H9 (cell line): ENCODE measurements around the gene ZMAT3. TPM values are rescaled to one million over a fixed set of nuclear protein-coding genes. Genes with fewer than 3 reads are reported as not detected.

Source experiments
- DNase-seq: peaks from one replicate; pipeline ENCODE4 v3.0.0-alpha.2; 2017
- H2AFZ ChIP-seq: one replicate; pipeline ENCODE4 v1.6.1; 2013; ENCODE audit warnings: mild to moderate bottlenecking, low read length, control low read depth, moderate library complexity
- H2AK5ac ChIP-seq: 2 replicates; pipeline ENCODE4 v1.6.1; 2013; ENCODE audit warnings: low read length, control low read depth, mixed read lengths; ENCODE audit not compliant: insufficient read length
- H2BK120ac ChIP-seq: one replicate; pipeline ENCODE4 v1.6.1; 2013; ENCODE audit warnings: low read depth, mild to moderate bottlenecking, low read length, control low read depth, inconsistent platforms; ENCODE audit not compliant: poor library complexity, severe bottlenecking
- H2BK12ac ChIP-seq: 2 replicates; pipeline ENCODE4 v1.6.1; 2013; ENCODE audit warnings: low read length, control low read depth, mixed read lengths, low read depth; ENCODE audit not compliant: insufficient read length
- H2BK15ac ChIP-seq: 2 replicates; pipeline ENCODE4 v1.6.1; 2013; ENCODE audit warnings: low read depth, low read length, control low read depth
- H2BK20ac ChIP-seq: one replicate; pipeline ENCODE4 v1.6.1; 2013; ENCODE audit warnings: low read depth, mild to moderate bottlenecking, low read length, control low read depth, inconsistent platforms; ENCODE audit not compliant: poor library complexity, severe bottlenecking
- H2BK5ac ChIP-seq: 2 replicates; pipeline ENCODE4 v1.6.1; 2013; ENCODE audit warnings: low read length, control low read depth, mixed read lengths; ENCODE audit not compliant: insufficient read length
- H3K14ac ChIP-seq: 2 replicates; pipeline ENCODE4 v1.6.1; 2013; ENCODE audit warnings: low read length, control low read depth; ENCODE audit not compliant: insufficient read depth
- H3K18ac ChIP-seq: 2 replicates; pipeline ENCODE4 v1.6.1; 2013; ENCODE audit warnings: low read depth, mild to moderate bottlenecking, mixed read lengths, low read length, control low read depth; ENCODE audit not compliant: insufficient read length
- H3K23ac ChIP-seq: 2 replicates; pipeline ENCODE4 v1.6.1; 2013; ENCODE audit warnings: low read length, control low read depth, mixed read lengths, low read depth; ENCODE audit not compliant: insufficient read length
- H3K23me2 ChIP-seq: 2 replicates; pipeline ENCODE4 v1.6.1; 2013; ENCODE audit warnings: low read depth, mild to moderate bottlenecking, mixed read lengths, low read length, control low read depth; ENCODE audit not compliant: insufficient read length, poor library complexity, severe bottlenecking
- H3K27ac ChIP-seq: 2 replicates; pipeline ENCODE4 v1.5.1; 2013; ENCODE audit warnings: low read length, control low read depth, mixed read lengths, low read depth; ENCODE audit not compliant: insufficient read length
- H3K27me3 ChIP-seq: 2 replicates; pipeline ENCODE4 v1.6.1; 2013; ENCODE audit warnings: low read length, control low read depth, inconsistent platforms; ENCODE audit not compliant: insufficient read depth
- H3K4ac ChIP-seq: 2 replicates; pipeline ENCODE4 v1.6.1; 2013; ENCODE audit warnings: low read depth, mild to moderate bottlenecking, control low read depth, inconsistent platforms, low read length, moderate library complexity
- H3K4me1 ChIP-seq: 2 replicates; pipeline ENCODE4 v1.6.1; 2013; ENCODE audit warnings: low read length, control low read depth, inconsistent platforms; ENCODE audit not compliant: insufficient read depth
- H3K4me2 ChIP-seq: 2 replicates; pipeline ENCODE4 v1.6.1; 2013; ENCODE audit warnings: low read length, control low read depth, mixed read lengths; ENCODE audit not compliant: insufficient read length, insufficient read depth
- H3K56ac ChIP-seq: 2 replicates; pipeline ENCODE4 v1.6.1; 2013; ENCODE audit warnings: low read depth, mild to moderate bottlenecking, mixed read lengths, low read length, control low read depth; ENCODE audit not compliant: insufficient read length
- H3K79me1 ChIP-seq: 2 replicates; pipeline ENCODE4 v1.6.1; 2013; ENCODE audit warnings: low read depth, mild to moderate bottlenecking, moderate library complexity, low read length, control low read depth, inconsistent platforms; ENCODE audit not compliant: insufficient read depth, poor library complexity, severe bottlenecking
- H3K79me2 ChIP-seq: 2 replicates; pipeline ENCODE4 v1.6.1; 2013; ENCODE audit warnings: low read length, control low read depth, inconsistent platforms; ENCODE audit not compliant: insufficient read depth
- H3K9ac ChIP-seq: 2 replicates; pipeline ENCODE4 v1.6.1; 2013; ENCODE audit warnings: low read length, control low read depth, mixed read lengths; ENCODE audit not compliant: insufficient read length; ENCODE audit errors: extremely low read depth
- H3K9me3 ChIP-seq: one replicate; pipeline ENCODE4 v1.6.1; 2013; ENCODE audit warnings: low read depth, low read length, inconsistent platforms; ENCODE audit not compliant: control insufficient read depth
- H3T11ph ChIP-seq: one replicate; pipeline ENCODE4 v1.6.1; 2013; ENCODE audit warnings: mild to moderate bottlenecking, low read length, control low read depth, inconsistent platforms
- H4K20me1 ChIP-seq: one replicate; pipeline ENCODE4 v1.6.1; 2013; ENCODE audit not compliant: control insufficient read depth, insufficient read length, insufficient read depth
- H4K5ac ChIP-seq: 2 replicates; pipeline ENCODE4 v1.6.1; 2013; ENCODE audit warnings: low read depth, mild to moderate bottlenecking, mixed read lengths, low read length, control low read depth; ENCODE audit not compliant: insufficient read length
- H4K8ac ChIP-seq: replicated peaks from 2 replicates; pipeline ENCODE4 v1.6.1; 2013; ENCODE audit warnings: low read length, control low read depth, mixed read lengths, low read depth; ENCODE audit not compliant: insufficient read length
- H4K91ac ChIP-seq: 2 replicates; pipeline ENCODE4 v1.6.1; 2013; ENCODE audit warnings: low read depth, mild to moderate bottlenecking, moderate library complexity, mixed read lengths, low read length, control low read depth; ENCODE audit not compliant: insufficient read length
- H3K27ac Mint-ChIP-seq, 3 experiments: 2 replicates in 2 of 3; 3 replicates in 1 of 3; pipeline ENCODE4 v1.8.0; 2020 to 2021; ENCODE audit warnings: mixed read lengths in 3 of 3, mild to moderate bottlenecking in 1 of 3, moderate library complexity in 1 of 3
- H3K27me3 Mint-ChIP-seq: 2 replicates; pipeline ENCODE4 v1.8.0; 2021; ENCODE audit warnings: low read depth, mild to moderate bottlenecking, moderate library complexity, mixed read lengths
- H3K36me3 Mint-ChIP-seq, 3 experiments: 2 replicates in 2 of 3; 3 replicates in 1 of 3; pipeline ENCODE4 v1.8.0; 2020 to 2021; ENCODE audit warnings: low read depth in 3 of 3, mixed read lengths in 3 of 3; ENCODE audit not compliant: insufficient read depth in 1 of 3
- H3K4me1 Mint-ChIP-seq, 2 experiments: 2 replicates each; pipeline ENCODE4 v1.8.0; 2020; ENCODE audit warnings: mixed read lengths in 2 of 2
- H3K4me3 Mint-ChIP-seq, 2 experiments: 2 replicates in 1 of 2; 3 replicates in 1 of 2; pipeline ENCODE4 v1.8.0; 2020 to 2021; ENCODE audit warnings: mild to moderate bottlenecking in 2 of 2, mixed read lengths in 2 of 2, moderate library complexity in 1 of 2
- H3K9me3 Mint-ChIP-seq, 2 experiments: 2 replicates in 1 of 2; 3 replicates in 1 of 2; pipeline ENCODE4 v1.8.0; 2020; ENCODE audit warnings: mild to moderate bottlenecking in 2 of 2, mixed read lengths in 2 of 2, moderate library complexity in 1 of 2
- CTCF ChIP-seq: fragments of 200-600 bp; sonication (generic); conservative IDR thresholded peaks from 3 replicates; pipeline ENCODE4 v1.8.0; 2021; ENCODE audit warnings: antibody characterized with exemption, mild to moderate bottlenecking
- WGBS: extraction: QIAGEN DNeasy Blood & Tissue Kit; methylation state at CpG from one replicate; pipeline ENCODE4 v1.1.7; 2013; ENCODE audit warnings: missing lambda C conversion rate, low lambda C conversion rate, mixed read lengths; ENCODE audit not compliant: insufficient read length; ENCODE audit errors: extremely low coverage; 5-methylcytosine and 5-hydroxymethylcytosine counted together
- total RNA-seq: library from RNA; stranded (reverse); gene quantifications from 2 replicates; pipeline ENCODE4 v1.2.1, GENCODE V29; 2021

Gene ZMAT3
- total RNA-seq, 1 experiment from 2014 or later: 9.4 TPM

- no peaks in the 10 kb centered on the region for H3K9me3 ChIP-seq
- H3K27me3 Mint-ChIP-seq: no peaks in the 10 kb centered on the region
- H2AFZ ChIP-seq: no peak overlapping the region
- H3K14ac ChIP-seq: no peak overlapping the region
- no peaks in the 10 kb centered on the region for H4K20me1 ChIP-seq
- no peaks in the 10 kb centered on the region for H3K79me2 ChIP-seq
- no peak overlapping the region for H2BK5ac ChIP-seq
- no peak overlapping the region for H4K8ac ChIP-seq
- H3K4me3 Mint-ChIP-seq: no peak overlapping the region
- no peak overlapping the region for H3K4me2 ChIP-seq
- no peak overlapping the region for H3K56ac ChIP-seq
- no peak overlapping the region for H3K9ac ChIP-seq
- H4K91ac ChIP-seq: no peak overlapping the region
- no peaks in the 10 kb centered on the region for H3K27me3 ChIP-seq
- no peak overlapping the region for H3K23ac ChIP-seq
- TF ChIP-seq CTCF: no peak
- peaks cover 15 to 16% of the 10 kb centered on the region in 2 experiments for H3K9me3 Mint-ChIP-seq
- no peaks in the 10 kb centered on the region for H3K79me1 ChIP-seq
- H3K36me3 Mint-ChIP-seq: peaks cover 5 to 28% (median 10%) of the 10 kb centered on the region in 3 experiments; a peak in 6 of 7 replicates
- no peak overlapping the region for H2BK20ac ChIP-seq
- no peak overlapping the region for H2BK12ac ChIP-seq
- no peak overlapping the region for H2BK15ac ChIP-seq
- H3K27ac ChIP-seq: no peak overlapping the region
- H2AK5ac ChIP-seq: no peak overlapping the region
- peaks cover 7 to 9% of the 10 kb centered on the region in 2 experiments for H3K4me1 Mint-ChIP-seq
- no peak overlapping the region for H3K4ac ChIP-seq
- no peak overlapping the region for H4K5ac ChIP-seq
- DNase-seq: no peak
- no peak overlapping the region for H3K27ac Mint-ChIP-seq
- H3K4me1 ChIP-seq: no peaks in the 10 kb centered on the region
- H3T11ph ChIP-seq: no peak overlapping the region
- no peak overlapping the region for H2BK120ac ChIP-seq
- H3K23me2 ChIP-seq: no peaks in the 10 kb centered on the region
- H3K18ac ChIP-seq: no peak overlapping the region
- WGBS: no CpG with 5 or more reads among the region's 1 CpG
Observed at GRCh38 chr3:179028408-179028807, 43.2 kb downstream of the ZMAT3 start.
